SK-N-SH (cell line): ENCODE measurements around the gene HIGD1C.

ENCODE experiments used
- EP300 ChIP-seq, 2 experiments: IDR thresholded peaks; 2 replicates each; pipeline versions ENCODE4 v1.4.0 to v1.6.1; 2012; ENCODE audit warnings: borderline replicate concordance in 1 of 2, low read depth in 1 of 2, low read length in 1 of 2
- FOXM1 ChIP-seq: IDR thresholded peaks from 2 replicates; pipeline ENCODE4 v1.4.0; 2012; ENCODE audit warnings: low read depth, mild to moderate bottlenecking
- MXI1 ChIP-seq: IDR thresholded peaks from 2 replicates; pipeline ENCODE4 v1.6.1; 2012; ENCODE audit warnings: mild to moderate bottlenecking, low read depth, low read length, improper control_type of control experiment
- POLR2AphosphoS5 ChIP-seq: IDR thresholded peaks from 2 replicates; pipeline ENCODE4 v1.6.1; 2012; ENCODE audit warnings: low read depth, low read length
- SMC3 ChIP-seq: IDR thresholded peaks from 2 replicates; pipeline ENCODE4 v1.6.1; 2012; ENCODE audit warnings: low read depth, low read length, improper control_type of control experiment
- YY1 ChIP-seq: IDR thresholded peaks from 2 replicates; pipeline ENCODE4 v1.4.0; 2012; ENCODE audit warnings: low read depth, mild to moderate bottlenecking
- TF ChIP-seq, protein P1 (sequence below): IDR thresholded peaks from 2 replicates; pipeline ENCODE4 v1.4.0; 2012; ENCODE audit warnings: low read depth, borderline replicate concordance
- TF ChIP-seq, protein P2 (sequence below): fragments of 200-600 bp; sonication (generic); IDR thresholded peaks from 2 replicates; pipeline ENCODE4 v1.6.1; 2017; ENCODE audit warnings: antibody characterized with exemption, mild to moderate bottlenecking, moderate library complexity
- TF ChIP-seq, protein P3 (sequence below): fragments of 150-350 bp; IDR thresholded peaks from 2 replicates; pipeline ENCODE4 v1.6.1; 2017; ENCODE audit warnings: antibody characterized with exemption, low read length, low read depth, borderline replicate concordance
- TF ChIP-seq, protein P4 (sequence below): IDR thresholded peaks from 2 replicates; pipeline ENCODE4 v1.4.0; 2012; ENCODE audit warnings: low read depth

DNA sequence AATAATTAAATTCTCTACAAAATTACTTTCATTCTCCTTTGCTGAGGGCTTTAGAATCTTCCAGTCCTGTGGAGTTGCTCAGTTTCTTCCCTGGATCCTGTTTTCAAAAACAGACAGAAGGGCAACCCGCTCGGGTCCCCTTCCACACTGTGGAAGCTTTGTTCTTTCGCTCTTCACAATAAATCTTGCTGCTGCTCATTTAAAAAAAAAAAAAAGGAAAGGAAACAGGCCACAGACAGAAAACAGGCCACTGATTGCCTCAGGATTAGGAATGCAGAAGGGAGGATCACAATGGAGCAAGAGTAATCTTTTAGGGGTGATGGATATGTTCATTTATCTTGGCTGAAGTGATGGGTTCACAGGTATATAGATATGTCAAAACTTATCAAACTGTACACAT lies 29.5 kb upstream of the HIGD1C start:
- TF ChIP-seq, protein P1, sequence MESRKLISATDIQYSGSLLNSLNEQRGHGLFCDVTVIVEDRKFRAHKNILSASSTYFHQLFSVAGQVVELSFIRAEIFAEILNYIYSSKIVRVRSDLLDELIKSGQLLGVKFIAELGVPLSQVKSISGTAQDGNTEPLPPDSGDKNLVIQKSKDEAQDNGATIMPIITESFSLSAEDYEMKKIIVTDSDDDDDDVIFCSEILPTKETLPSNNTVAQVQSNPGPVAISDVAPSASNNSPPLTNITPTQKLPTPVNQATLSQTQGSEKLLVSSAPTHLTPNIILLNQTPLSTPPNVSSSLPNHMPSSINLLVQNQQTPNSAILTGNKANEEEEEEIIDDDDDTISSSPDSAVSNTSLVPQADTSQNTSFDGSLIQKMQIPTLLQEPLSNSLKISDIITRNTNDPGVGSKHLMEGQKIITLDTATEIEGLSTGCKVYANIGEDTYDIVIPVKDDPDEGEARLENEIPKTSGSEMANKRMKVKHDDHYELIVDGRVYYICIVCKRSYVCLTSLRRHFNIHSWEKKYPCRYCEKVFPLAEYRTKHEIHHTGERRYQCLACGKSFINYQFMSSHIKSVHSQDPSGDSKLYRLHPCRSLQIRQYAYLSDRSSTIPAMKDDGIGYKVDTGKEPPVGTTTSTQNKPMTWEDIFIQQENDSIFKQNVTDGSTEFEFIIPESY, result no peak
- TF ChIP-seq YY1 (no peak), SMC3 (0 out of 2 replicates have a peak, but pooled peaks have one; percentile 9), FOXM1 (no peak), EP300 (IDR thresholded peaks at IDR 0.05; ENCODE audit: borderline replicate concordance in 1 of 2, low read depth in 1 of 2, low read length in 1 of 2) (peak; percentile 20 to 91; a peak in 3 of 4 replicates), MXI1 (no peak), POLR2AphosphoS5 (peak; percentile 52; the same call in 1 of the 2 replicates)
- TF ChIP-seq, protein P2, sequence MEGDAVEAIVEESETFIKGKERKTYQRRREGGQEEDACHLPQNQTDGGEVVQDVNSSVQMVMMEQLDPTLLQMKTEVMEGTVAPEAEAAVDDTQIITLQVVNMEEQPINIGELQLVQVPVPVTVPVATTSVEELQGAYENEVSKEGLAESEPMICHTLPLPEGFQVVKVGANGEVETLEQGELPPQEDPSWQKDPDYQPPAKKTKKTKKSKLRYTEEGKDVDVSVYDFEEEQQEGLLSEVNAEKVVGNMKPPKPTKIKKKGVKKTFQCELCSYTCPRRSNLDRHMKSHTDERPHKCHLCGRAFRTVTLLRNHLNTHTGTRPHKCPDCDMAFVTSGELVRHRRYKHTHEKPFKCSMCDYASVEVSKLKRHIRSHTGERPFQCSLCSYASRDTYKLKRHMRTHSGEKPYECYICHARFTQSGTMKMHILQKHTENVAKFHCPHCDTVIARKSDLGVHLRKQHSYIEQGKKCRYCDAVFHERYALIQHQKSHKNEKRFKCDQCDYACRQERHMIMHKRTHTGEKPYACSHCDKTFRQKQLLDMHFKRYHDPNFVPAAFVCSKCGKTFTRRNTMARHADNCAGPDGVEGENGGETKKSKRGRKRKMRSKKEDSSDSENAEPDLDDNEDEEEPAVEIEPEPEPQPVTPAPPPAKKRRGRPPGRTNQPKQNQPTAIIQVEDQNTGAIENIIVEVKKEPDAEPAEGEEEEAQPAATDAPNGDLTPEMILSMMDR, result no peak
- TF ChIP-seq, protein P3, sequence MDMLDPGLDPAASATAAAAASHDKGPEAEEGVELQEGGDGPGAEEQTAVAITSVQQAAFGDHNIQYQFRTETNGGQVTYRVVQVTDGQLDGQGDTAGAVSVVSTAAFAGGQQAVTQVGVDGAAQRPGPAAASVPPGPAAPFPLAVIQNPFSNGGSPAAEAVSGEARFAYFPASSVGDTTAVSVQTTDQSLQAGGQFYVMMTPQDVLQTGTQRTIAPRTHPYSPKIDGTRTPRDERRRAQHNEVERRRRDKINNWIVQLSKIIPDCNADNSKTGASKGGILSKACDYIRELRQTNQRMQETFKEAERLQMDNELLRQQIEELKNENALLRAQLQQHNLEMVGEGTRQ, result no peak
- TF ChIP-seq, protein P4, sequence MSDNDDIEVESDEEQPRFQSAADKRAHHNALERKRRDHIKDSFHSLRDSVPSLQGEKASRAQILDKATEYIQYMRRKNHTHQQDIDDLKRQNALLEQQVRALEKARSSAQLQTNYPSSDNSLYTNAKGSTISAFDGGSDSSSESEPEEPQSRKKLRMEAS, result no peak
